HCT116 (cell line): ENCODE data around the gene IL17RB. TPM values are rescaled to one million over a fixed set of nuclear protein-coding genes. Genes with fewer than 3 reads are reported as not detected.

Experiments
- ATAC-seq: fragments of 200-7000 bp; cut with Tn5 transposase; 2 replicates; pipeline ENCODE4 v1.9.1; 2020; ENCODE audit warnings: mild to moderate bottlenecking, moderate library complexity
- BruUV-seq: library from RNA; stranded (reverse); fragments of 400-500 nt; replicated peaks from 2 replicates; lab custom pipeline; 2021; lab: Mats Ljungman, UMichigan
- CTCF ChIA-PET: fragments of 300-600 bp; sonication (Branson Sonifier 250); formaldehyde crosslinking; loops from one replicate; lab custom pipeline; 2021; ENCODE audit warnings: antibody characterized with exemption; lab: Charles Lee
- POLR2A ChIA-PET: fragments of 300-600, 350-600 bp; sonication (Branson Sonifier 250); formaldehyde crosslinking; loops from one replicate; lab custom pipeline; 2021; ENCODE audit warnings: antibody characterized with exemption; lab: Charles Lee
- RAD21 ChIA-PET, 2 experiments: fragments of 300-600 bp; sonication (Branson Sonifier 250); formaldehyde crosslinking; loops; one replicate each; lab custom pipeline; 2023; ENCODE audit warnings: low total read pairs in 2 of 2; ENCODE audit not compliant: uncharacterized antibody in 2 of 2, unreplicated experiment in 2 of 2, low non-redundant PET in 1 of 2; lab: Charles Lee
- DNase-seq: peaks from one replicate; pipeline ENCODE4 v3.0.0-alpha.2; 2010; ENCODE audit warnings: low read depth, low spot score
- H2AFZ ChIP-seq: fragments of 200-600 bp; shearing (Covaris generic), sonication (generic); 2 replicates; pipeline ENCODE4 v1.6.1; 2017; ENCODE audit warnings: low read depth, mixed run types, mixed read lengths, antibody characterized with exemption, low read length; ENCODE audit not compliant: poor library complexity, severe bottlenecking
- H3K27ac ChIP-seq: 2 replicates; pipeline ENCODE4 v1.5.1; 2012; ENCODE audit warnings: low read depth, low read length
- H3K27me3 ChIP-seq: fragments of 200-600 bp; sonication (generic); 2 replicates; pipeline ENCODE4 v1.6.1; 2016; ENCODE audit warnings: mixed run types, low read length, mixed read lengths; ENCODE audit not compliant: insufficient read depth
- H3K36me3 ChIP-seq, 2 experiments: fragments of 200-500 bp in 1 of 2; fragments of 200-600 bp in 1 of 2; sonication (Bioruptor generic) in 1 of 2; sonication (generic) in 1 of 2; 2 replicates each; pipeline versions ENCODE4 v1.5.1 to v1.6.1; 2014 to 2016; ENCODE audit warnings: low read length in 2 of 2, inconsistent platforms in 1 of 2, mixed read lengths in 1 of 2, mixed run types in 1 of 2; ENCODE audit not compliant: insufficient read depth in 2 of 2, control insufficient read depth in 1 of 2
- H3K4me1 ChIP-seq, 2 experiments: fragments of 200-600 bp in 1 of 2; sonication (generic) in 1 of 2; 2 replicates each; pipeline versions ENCODE4 v1.5.1 to v1.6.1; 2012 to 2017; ENCODE audit warnings: low read length in 2 of 2, inconsistent platforms in 1 of 2, mild to moderate bottlenecking in 1 of 2, mixed read lengths in 1 of 2, mixed run types in 1 of 2, moderate library complexity in 1 of 2; ENCODE audit not compliant: insufficient read depth in 2 of 2, control insufficient read depth in 1 of 2
- H3K4me2 ChIP-seq: fragments of 200-600 bp; sonication (generic); 2 replicates; pipeline ENCODE4 v1.6.1; 2017; ENCODE audit warnings: mixed run types, low read length, mixed read lengths
- H3K4me3 ChIP-seq, 2 experiments: fragments of 200-600 bp in 1 of 2; sonication (generic) in 1 of 2; replicated peaks in 1 of 2; 2 replicates each; pipeline ENCODE4 v1.5.1; 2011 to 2016; ENCODE audit warnings: low read length in 2 of 2, control low read depth in 1 of 2, low read depth in 1 of 2, mild to moderate bottlenecking in 1 of 2, mixed read lengths in 1 of 2, mixed run types in 1 of 2
- H3K79me2 ChIP-seq: fragments of 200-600 bp; sonication (generic); 2 replicates; pipeline ENCODE4 v1.6.1; 2017; ENCODE audit warnings: mild to moderate bottlenecking, mixed run types, low read length, moderate library complexity, mixed read lengths; ENCODE audit not compliant: insufficient read depth
- H3K9ac ChIP-seq: fragments of 200-600 bp; sonication (generic); 2 replicates; pipeline ENCODE4 v1.6.1; 2016; ENCODE audit warnings: low read length, mixed read lengths
- H3K9me2 ChIP-seq: fragments of 200-600 bp; sonication (generic), shearing (Covaris generic); 2 replicates; pipeline ENCODE4 v1.6.1; 2017; ENCODE audit warnings: mixed run types, mild to moderate bottlenecking, moderate library complexity; ENCODE audit not compliant: insufficient read depth
- H3K9me3 ChIP-seq, 2 experiments: fragments of 200-500 bp in 1 of 2; fragments of 200-600 bp in 1 of 2; sonication (Bioruptor generic) in 1 of 2; sonication (generic) in 1 of 2; 2 replicates each; pipeline ENCODE4 v1.6.1; 2014 to 2017; ENCODE audit warnings: low read length in 2 of 2, mixed read lengths in 2 of 2, inconsistent platforms in 1 of 2, low read depth in 1 of 2, mild to moderate bottlenecking in 1 of 2, mixed run types in 1 of 2, moderate library complexity in 1 of 2; ENCODE audit not compliant: control insufficient read depth in 1 of 2, insufficient read depth in 1 of 2
- H4K20me1 ChIP-seq: fragments of 200-600 bp; sonication (generic), shearing (Covaris generic); 2 replicates; pipeline ENCODE4 v1.6.1; 2017; ENCODE audit warnings: mixed run types, mild to moderate bottlenecking, moderate library complexity; ENCODE audit not compliant: insufficient read depth
- CBX3 ChIP-seq: IDR thresholded peaks from 2 replicates; pipeline ENCODE4 v1.6.1; 2012; ENCODE audit warnings: low read depth
- EGR1 ChIP-seq: IDR thresholded peaks from 2 replicates; pipeline ENCODE4 v1.6.1; 2012; ENCODE audit warnings: low read depth
- EZH2 ChIP-seq: fragments of 200-600 bp; sonication (generic); IDR thresholded peaks from 2 replicates; pipeline ENCODE4 v1.6.1; 2017; ENCODE audit warnings: antibody characterized with exemption, mixed run types
- RAD21 ChIP-seq: IDR thresholded peaks from 2 replicates; pipeline ENCODE4 v1.6.1; 2012; ENCODE audit warnings: low read depth, mild to moderate bottlenecking
- SIN3A ChIP-seq: IDR thresholded peaks from 2 replicates; pipeline ENCODE4 v1.6.1; 2012; ENCODE audit warnings: low read depth
- SRF ChIP-seq: IDR thresholded peaks from 2 replicates; pipeline ENCODE4 v1.6.1; 2012; ENCODE audit warnings: low read depth
- TCF7L2 ChIP-seq: IDR thresholded peaks from 2 replicates; pipeline ENCODE4 v1.7.0; 2011; ENCODE audit warnings: borderline replicate concordance, inconsistent platforms; ENCODE audit not compliant: insufficient read depth, insufficient read length; ENCODE audit errors: extremely low read depth
- intact Hi-C: fragments of 100-400 bp; cut with micrococcal nuclease; formaldehyde crosslinking; loops from 2 replicates; pipeline ENCODE4 v1.10.0; 2022
- total RNA-seq: library from RNA; stranded (reverse); gene quantifications from one replicate; pipeline ENCODE4 v1.2.1, GENCODE V29; 2021; ENCODE audit not compliant: unreplicated experiment
- TF ChIP-seq, protein P1 (sequence below): IDR thresholded peaks from 2 replicates; pipeline ENCODE4 v1.6.1; 2012
- TF ChIP-seq, protein P2 (sequence below): IDR thresholded peaks from 2 replicates; pipeline ENCODE4 v1.6.1; 2012
- TF ChIP-seq, protein P3 (sequence below): IDR thresholded peaks from 2 replicates; pipeline ENCODE4 v1.6.1; 2012; ENCODE audit warnings: low read depth

Gene IL17RB
- total RNA-seq, 1 experiment from 2014 or later: 8.3 TPM

DNA sequence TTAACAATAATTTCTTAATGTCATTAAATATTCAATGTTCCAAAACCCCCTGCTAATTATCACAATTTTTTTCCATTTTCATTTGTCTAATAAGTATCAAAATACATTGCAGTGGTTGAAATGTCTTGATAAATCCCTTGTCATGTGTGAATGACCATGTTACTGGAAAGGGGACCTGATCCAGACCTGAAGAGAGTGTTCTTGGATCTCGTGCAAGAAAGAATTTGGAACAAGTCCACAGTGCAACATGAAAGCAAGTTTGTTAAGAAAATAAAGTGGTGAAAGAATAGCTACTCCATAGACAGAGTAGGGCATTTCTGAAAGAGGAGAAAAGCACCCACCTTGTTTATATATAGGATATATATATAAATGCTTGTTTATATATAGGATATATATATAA, 55.7 kb downstream of the IL17RB start:
- no peaks in the 10 kb centered on the region for H3K27me3 ChIP-seq
- H3K9me3 ChIP-seq: no peaks in the 10 kb centered on the region
- intact Hi-C loops: no loop called here
- H3K36me3 ChIP-seq: no peaks in the 10 kb centered on the region
- no peaks in the 10 kb centered on the region for H4K20me1 ChIP-seq
- no peak overlapping the region for H3K27ac ChIP-seq
- TF ChIP-seq EZH2: no peak
- TF ChIP-seq SIN3A: no peak
- no peak for TF ChIP-seq SRF
- no peak for TF ChIP-seq TCF7L2
- no peak for TF ChIP-seq CBX3
- TF ChIP-seq, protein P1, sequence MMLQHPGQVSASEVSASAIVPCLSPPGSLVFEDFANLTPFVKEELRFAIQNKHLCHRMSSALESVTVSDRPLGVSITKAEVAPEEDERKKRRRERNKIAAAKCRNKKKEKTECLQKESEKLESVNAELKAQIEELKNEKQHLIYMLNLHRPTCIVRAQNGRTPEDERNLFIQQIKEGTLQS: no peak
- TF ChIP-seq, protein P2, sequence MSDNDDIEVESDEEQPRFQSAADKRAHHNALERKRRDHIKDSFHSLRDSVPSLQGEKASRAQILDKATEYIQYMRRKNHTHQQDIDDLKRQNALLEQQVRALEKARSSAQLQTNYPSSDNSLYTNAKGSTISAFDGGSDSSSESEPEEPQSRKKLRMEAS: no peak
- no peak for TF ChIP-seq EGR1
- no peak for TF ChIP-seq RAD21
- TF ChIP-seq, protein P3, sequence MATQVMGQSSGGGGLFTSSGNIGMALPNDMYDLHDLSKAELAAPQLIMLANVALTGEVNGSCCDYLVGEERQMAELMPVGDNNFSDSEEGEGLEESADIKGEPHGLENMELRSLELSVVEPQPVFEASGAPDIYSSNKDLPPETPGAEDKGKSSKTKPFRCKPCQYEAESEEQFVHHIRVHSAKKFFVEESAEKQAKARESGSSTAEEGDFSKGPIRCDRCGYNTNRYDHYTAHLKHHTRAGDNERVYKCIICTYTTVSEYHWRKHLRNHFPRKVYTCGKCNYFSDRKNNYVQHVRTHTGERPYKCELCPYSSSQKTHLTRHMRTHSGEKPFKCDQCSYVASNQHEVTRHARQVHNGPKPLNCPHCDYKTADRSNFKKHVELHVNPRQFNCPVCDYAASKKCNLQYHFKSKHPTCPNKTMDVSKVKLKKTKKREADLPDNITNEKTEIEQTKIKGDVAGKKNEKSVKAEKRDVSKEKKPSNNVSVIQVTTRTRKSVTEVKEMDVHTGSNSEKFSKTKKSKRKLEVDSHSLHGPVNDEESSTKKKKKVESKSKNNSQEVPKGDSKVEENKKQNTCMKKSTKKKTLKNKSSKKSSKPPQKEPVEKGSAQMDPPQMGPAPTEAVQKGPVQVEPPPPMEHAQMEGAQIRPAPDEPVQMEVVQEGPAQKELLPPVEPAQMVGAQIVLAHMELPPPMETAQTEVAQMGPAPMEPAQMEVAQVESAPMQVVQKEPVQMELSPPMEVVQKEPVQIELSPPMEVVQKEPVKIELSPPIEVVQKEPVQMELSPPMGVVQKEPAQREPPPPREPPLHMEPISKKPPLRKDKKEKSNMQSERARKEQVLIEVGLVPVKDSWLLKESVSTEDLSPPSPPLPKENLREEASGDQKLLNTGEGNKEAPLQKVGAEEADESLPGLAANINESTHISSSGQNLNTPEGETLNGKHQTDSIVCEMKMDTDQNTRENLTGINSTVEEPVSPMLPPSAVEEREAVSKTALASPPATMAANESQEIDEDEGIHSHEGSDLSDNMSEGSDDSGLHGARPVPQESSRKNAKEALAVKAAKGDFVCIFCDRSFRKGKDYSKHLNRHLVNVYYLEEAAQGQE: no peak
- DNase-seq (no peak), ATAC-seq (no peak)
- ChIA-PET RAD21 (no interaction called here), CTCF (no interaction called here), POLR2A (no interaction called here)
- BruUV-seq: no TSS peak
- H3K9ac ChIP-seq: no peak overlapping the region
- no peak overlapping the region for H2AFZ ChIP-seq
- H3K79me2 ChIP-seq: no peaks in the 10 kb centered on the region
- no peaks in the 10 kb centered on the region for H3K4me1 ChIP-seq
- H3K9me2 ChIP-seq: no peaks in the 10 kb centered on the region
- H3K4me2 ChIP-seq: no peak overlapping the region
- H3K4me3 ChIP-seq: no peak overlapping the region
